Mucosa of rectum (tissue), 2 donors: ENCODE data around the gene PDE6C.

Experiments
- H3K27ac ChIP-seq, 2 donors: one replicate each; pipeline ENCODE4 v1.7.0; 2013; ENCODE audit warnings: inconsistent platforms in 2 of 2, low read depth in 2 of 2, low read length in 2 of 2
- H3K27me3 ChIP-seq, 2 donors: one replicate each; pipeline ENCODE4 v1.7.0; 2013; ENCODE audit warnings: low read length in 2 of 2; ENCODE audit not compliant: control insufficient read depth in 2 of 2, insufficient read depth in 2 of 2
- H3K36me3 ChIP-seq, 2 donors: one replicate each; pipeline ENCODE4 v1.7.0; 2013; ENCODE audit warnings: low read length in 2 of 2; ENCODE audit not compliant: control insufficient read depth in 2 of 2, insufficient read depth in 2 of 2
- H3K4me1 ChIP-seq, 2 donors: one replicate each; pipeline ENCODE4 v1.7.0; 2013; ENCODE audit warnings: low read length in 2 of 2, mild to moderate bottlenecking in 1 of 2; ENCODE audit not compliant: control insufficient read depth in 2 of 2, insufficient read depth in 2 of 2
- H3K4me3 ChIP-seq, 2 donors: one replicate each; pipeline ENCODE4 v1.7.0; 2013; ENCODE audit warnings: low read length in 2 of 2
- H3K9ac ChIP-seq, 2 donors: one replicate each; pipeline ENCODE4 v1.7.0; 2013; ENCODE audit warnings: low read length in 2 of 2, low read depth in 1 of 2, mild to moderate bottlenecking in 1 of 2
- H3K9me3 ChIP-seq, 2 donors: one replicate each; pipeline ENCODE4 v1.7.0; 2013; ENCODE audit warnings: low read length in 2 of 2; ENCODE audit not compliant: control insufficient read depth in 2 of 2
- donor health status: healthy.
- donor health status: Normal muscosa, but diverticular disease.

PDE6C gene

DNA sequence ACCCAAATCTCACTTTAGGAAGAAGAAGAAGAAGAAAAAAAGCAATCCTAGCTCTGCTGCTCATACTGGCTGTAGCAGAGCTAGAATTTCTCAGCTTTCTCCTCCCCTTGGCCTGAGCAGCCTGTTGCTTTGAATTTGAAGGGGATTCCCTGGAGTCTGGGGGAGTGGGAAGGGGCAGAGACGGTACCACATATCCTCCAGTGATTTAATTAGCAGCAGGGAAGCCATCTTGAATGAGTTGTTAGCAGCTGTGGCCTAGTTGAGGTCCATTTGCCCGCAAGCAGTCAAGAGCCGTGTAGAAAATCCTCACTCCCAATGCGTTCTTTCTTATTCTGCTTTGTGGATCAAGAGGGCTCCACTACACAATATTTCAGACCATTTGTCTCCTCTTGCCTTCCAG, 16.5 kb downstream of the PDE6C start:
- Histone ChIP-seq H3K27me3 (peaks cover 0 to 2% of the 10 kb centered on the region in 2 donors), H3K9ac (no peak overlapping the region), H3K9me3 (no peaks in the 10 kb centered on the region), H3K4me3 (no peak overlapping the region), H3K27ac (no peak overlapping the region), H3K4me1 (no peaks in the 10 kb centered on the region), H3K36me3 (no peaks in the 10 kb centered on the region)

DNA sequence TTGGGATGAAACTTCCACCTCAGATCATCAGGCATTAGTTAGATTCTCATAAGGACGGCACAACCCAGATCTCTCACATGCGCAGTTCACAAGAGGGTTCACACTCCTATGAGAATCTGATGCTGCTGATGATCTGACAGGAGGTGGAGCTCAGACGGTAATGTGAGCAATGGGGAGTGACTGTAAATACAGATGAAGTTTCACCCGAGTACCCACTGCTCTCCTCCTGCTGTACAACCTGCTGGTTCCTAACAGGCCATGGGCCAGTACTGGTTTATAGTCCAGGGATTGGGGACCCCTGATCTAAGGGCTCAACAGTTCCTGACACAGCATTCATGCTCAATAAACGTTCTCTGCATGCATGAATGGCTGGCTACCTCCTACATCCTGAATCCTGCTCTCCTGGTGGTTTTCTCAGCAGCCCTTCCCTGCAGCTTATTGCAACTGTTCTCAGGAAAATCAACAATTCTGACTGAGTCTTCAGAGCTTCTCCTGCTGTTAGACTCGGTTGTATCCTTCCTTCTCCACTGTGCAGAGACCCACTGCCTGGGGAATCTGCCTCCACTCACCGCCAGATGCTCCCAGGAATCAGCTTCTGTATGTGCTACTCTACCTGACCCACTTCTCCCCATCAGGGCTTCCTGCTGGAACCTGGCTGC, 17.4 kb downstream of the PDE6C start:
- Histone ChIP-seq H3K27me3 (peaks cover 0 to 2% of the 10 kb centered on the region in 2 donors), H3K36me3 (no peaks in the 10 kb centered on the region), H3K9me3 (no peaks in the 10 kb centered on the region), H3K4me1 (no peaks in the 10 kb centered on the region), H3K27ac (no peak overlapping the region), H3K9ac (no peak overlapping the region), H3K4me3 (no peak overlapping the region)

- no peaks in the 10 kb centered on the region for H3K9me3 ChIP-seq
- no peak overlapping the region for H3K4me3 ChIP-seq
- peaks cover 0 to 2% of the 10 kb centered on the region in 2 donors for H3K27me3 ChIP-seq
- no peak overlapping the region for H3K9ac ChIP-seq
- no peaks in the 10 kb centered on the region for H3K4me1 ChIP-seq
- peak overlapping the region in 1 of 2 donors; percentile 37 for H3K27ac ChIP-seq
- no peaks in the 10 kb centered on the region for H3K36me3 ChIP-seq
Measured at GRCh38 chr10:93630625-93631557, 18.6 kb downstream of the PDE6C start.

DNA sequence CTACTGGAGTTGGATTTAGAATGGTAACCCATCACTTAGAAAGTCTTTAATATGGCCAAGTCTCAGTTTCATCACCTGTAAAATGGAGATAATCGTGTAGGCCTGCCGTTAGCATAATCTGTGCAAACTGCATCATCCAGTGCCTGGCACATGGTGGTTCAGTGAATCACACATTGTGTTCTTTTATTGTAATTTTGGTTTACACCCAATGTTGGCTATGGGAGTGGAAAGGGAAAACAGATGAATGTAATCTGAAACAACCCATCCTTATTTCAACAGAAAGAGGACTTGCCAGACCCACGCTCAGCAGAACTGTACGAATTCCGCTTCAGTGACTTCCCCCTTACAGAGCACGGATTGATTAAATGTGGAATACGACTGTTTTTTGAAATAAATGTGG, 27.5 kb downstream of the PDE6C start:
- no peaks in the 10 kb centered on the region for H3K4me1 ChIP-seq
- no peak overlapping the region for H3K9ac ChIP-seq
- H3K27me3 ChIP-seq: no peaks in the 10 kb centered on the region
- no peaks in the 10 kb centered on the region for H3K36me3 ChIP-seq
- no peak overlapping the region for H3K27ac ChIP-seq
- no peak overlapping the region for H3K4me3 ChIP-seq
- no peaks in the 10 kb centered on the region for H3K9me3 ChIP-seq

GRCh38 chr10:93652857-93653256, 40.5 kb downstream of the PDE6C start:
- Histone ChIP-seq H3K36me3 (no peaks in the 10 kb centered on the region), H3K27me3 (no peaks in the 10 kb centered on the region), H3K4me3 (no peak overlapping the region), H3K9ac (no peak overlapping the region), H3K9me3 (no peaks in the 10 kb centered on the region), H3K27ac (no peak overlapping the region), H3K4me1 (no peaks in the 10 kb centered on the region)

GRCh38 chr10:93654201-93654600, 41.9 kb downstream of the PDE6C start:
- Histone ChIP-seq H3K27ac (no peak overlapping the region), H3K36me3 (no peaks in the 10 kb centered on the region), H3K9ac (no peak overlapping the region)

GRCh38 chr10:93656155-93656554, 43.8 kb downstream of the PDE6C start:
- Histone ChIP-seq H3K4me1 (no peaks in the 10 kb centered on the region), H3K36me3 (peaks cover 2 to 3% of the 10 kb centered on the region in 2 donors), H3K4me3 (no peak overlapping the region), H3K27ac (no peak overlapping the region), H3K27me3 (no peaks in the 10 kb centered on the region), H3K9me3 (no peaks in the 10 kb centered on the region), H3K9ac (no peak overlapping the region)

More at GRCh38 chr10:93654201-93654600, 41.9 kb downstream of the PDE6C start:
- Histone ChIP-seq H3K9me3 (no peaks in the 10 kb centered on the region), H3K4me1 (no peaks in the 10 kb centered on the region), H3K4me3 (no peak overlapping the region), H3K27me3 (no peaks in the 10 kb centered on the region)

DNA sequence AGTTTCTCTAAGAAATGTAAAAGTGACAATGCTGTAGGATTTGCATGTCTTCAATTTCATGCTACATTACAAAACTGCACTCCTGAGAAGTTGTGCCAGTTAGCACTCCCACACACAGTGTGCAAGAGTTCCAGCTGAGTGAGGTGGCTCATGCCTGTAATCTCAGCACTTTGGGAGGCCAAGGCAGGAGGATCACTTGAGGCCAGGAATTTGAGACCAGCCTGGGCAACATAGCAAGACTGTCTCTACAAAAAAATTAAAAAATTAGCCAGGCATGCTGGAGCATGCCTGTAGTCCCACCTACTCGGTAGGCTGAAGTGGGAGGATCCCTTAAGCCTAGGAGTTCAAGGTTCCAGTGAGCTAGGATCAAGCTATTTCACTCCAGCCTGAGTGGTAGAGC, 45.4 kb downstream of the PDE6C start:
- Histone ChIP-seq H3K4me1 (no peaks in the 10 kb centered on the region), H3K36me3 (peaks cover 2 to 3% of the 10 kb centered on the region in 2 donors), H3K27ac (no peak overlapping the region), H3K9me3 (no peaks in the 10 kb centered on the region), H3K9ac (no peak overlapping the region), H3K27me3 (no peaks in the 10 kb centered on the region), H3K4me3 (no peak overlapping the region)

- Histone ChIP-seq H3K27me3 (no peaks in the 10 kb centered on the region), H3K4me3 (no peak overlapping the region), H3K27ac (no peak overlapping the region), H3K36me3 (peaks cover 18 to 28% of the 10 kb centered on the region in 2 donors), H3K4me1 (no peaks in the 10 kb centered on the region), H3K9me3 (no peaks in the 10 kb centered on the region), H3K9ac (no peak overlapping the region)
Measured at GRCh38 chr10:93666030-93666429, 53.7 kb downstream of the PDE6C start.

GRCh38 chr10:93667795-93668194, 55.5 kb downstream of the PDE6C start:
- no peak overlapping the region for H3K9ac ChIP-seq
- no peak overlapping the region for H3K4me3 ChIP-seq
- no peaks in the 10 kb centered on the region for H3K9me3 ChIP-seq
- no peak overlapping the region for H3K27ac ChIP-seq
- no peaks in the 10 kb centered on the region for H3K4me1 ChIP-seq
- no peaks in the 10 kb centered on the region for H3K27me3 ChIP-seq
- peaks cover 18 to 31% of the 10 kb centered on the region in 2 donors for H3K36me3 ChIP-seq
